K562 (cell line): ENCODE results near the gene GPALPP1. TPM values are rescaled to one million over a fixed set of nuclear protein-coding genes. Genes with fewer than 3 reads are reported as not detected.

Experiments
- ATAC-seq: fragments of 200-7000 bp; cut with Tn5 transposase; 3 replicates; pipeline ENCODE4 v1.9.1; 2020; ENCODE audit warnings: moderate library complexity
- BruUV-seq: library from RNA; stranded (reverse); fragments of 400-500 nt; replicated peaks from 2 replicates; lab custom pipeline; 2021; lab: Mats Ljungman, UMichigan
- CTCF ChIA-PET: fragments of 300-600 bp; formaldehyde crosslinking; extraction: SDS; loops from one replicate; lab custom pipeline; 2021; ENCODE audit warnings: low intra/inter-chr PET ratio; lab: Yijun Ruan, JAX
- POLR2A ChIA-PET: fragments of 300-600, 350-650 bp; sonication (Branson Sonifier 250); formaldehyde crosslinking; extraction: SDS; loops from one replicate; lab custom pipeline; 2021; ENCODE audit warnings: antibody characterized with exemption, inconsistent platforms; lab: Yijun Ruan, JAX
- DNase-seq, 4 experiments: peaks; one replicate each; pipeline versions ENCODE4 v3.0.0 to v3.0.0-alpha.2; 2011 to 2018; ENCODE audit warnings: low spot score in 3 of 4, mixed read lengths in 3 of 4; ENCODE audit errors: extremely low read depth in 1 of 4
- FAIRE-seq: peaks from 2 replicates; lab custom pipeline; 2011; peaks lifted over from hg19 to GRCh38; lab: Jason Lieb, UNC
- H2AFZ ChIP-seq: 2 replicates; pipeline ENCODE4 v1.6.0; 2011; ENCODE audit warnings: low read depth, low read length, control low read depth, inconsistent platforms
- H3K27ac ChIP-seq: fragments of 200-600 bp; 3 replicates; pipeline ENCODE4 v1.8.0; 2011; ENCODE audit warnings: low read depth, mild to moderate bottlenecking, control low read depth, inconsistent platforms, low read length, moderate library complexity, mixed read lengths; ENCODE audit errors: extremely low read depth
- H3K27me3 ChIP-seq, 2 experiments: fragments of 300-600 bp in 1 of 2; 2 replicates in 1 of 2; 3 replicates in 1 of 2; pipeline versions ENCODE4 v1.6.0 to v1.8.0; 2011; ENCODE audit warnings: inconsistent platforms in 2 of 2, low read length in 2 of 2, mild to moderate bottlenecking in 1 of 2, mixed read lengths in 1 of 2, moderate library complexity in 1 of 2; ENCODE audit not compliant: control insufficient read depth in 2 of 2, insufficient read depth in 2 of 2
- H3K36me3 ChIP-seq: fragments of 300-600 bp; 3 replicates; pipeline ENCODE4 v1.8.0; 2011; ENCODE audit warnings: mild to moderate bottlenecking, low read length, inconsistent platforms; ENCODE audit not compliant: control insufficient read depth, insufficient read depth
- H3K4me1 ChIP-seq, 2 experiments: fragments of 200-600 bp in 1 of 2; replicated peaks in 1 of 2; 2 replicates in 1 of 2; 3 replicates in 1 of 2; pipeline versions ENCODE4 v1.5.1 to v1.8.0; 2011; ENCODE audit warnings: inconsistent platforms in 2 of 2, low read length in 2 of 2, mild to moderate bottlenecking in 1 of 2, mixed read lengths in 1 of 2, moderate library complexity in 1 of 2; ENCODE audit not compliant: control insufficient read depth in 2 of 2, insufficient read depth in 2 of 2
- H3K4me2 ChIP-seq: 2 replicates; pipeline ENCODE4 v1.6.1; 2011; ENCODE audit warnings: low read length, control low read depth, inconsistent platforms, mixed read lengths; ENCODE audit not compliant: insufficient read depth
- H3K4me3 ChIP-seq: fragments of 200-600 bp; sonication (generic), shearing (Covaris generic); 2 replicates; pipeline ENCODE4 v1.5.1; 2016; ENCODE audit warnings: control low read depth, inconsistent platforms
- H3K79me2 ChIP-seq: fragments of 200-600 bp; 3 replicates; pipeline ENCODE4 v1.8.0; 2011; ENCODE audit warnings: low read length, inconsistent platforms; ENCODE audit not compliant: control insufficient read depth, insufficient read depth
- H3K9ac ChIP-seq, 2 experiments: 2 replicates each; pipeline versions ENCODE4 v1.6.0 to v1.6.1; 2011; ENCODE audit warnings: low read depth in 2 of 2, low read length in 2 of 2, control low read depth in 1 of 2, inconsistent platforms in 1 of 2, mild to moderate bottlenecking in 1 of 2, mixed read lengths in 1 of 2; ENCODE audit not compliant: insufficient read depth in 1 of 2
- H3K9me1 ChIP-seq: one replicate; pipeline ENCODE4 v1.6.0; 2011; ENCODE audit warnings: inconsistent platforms, mild to moderate bottlenecking, low read length, moderate library complexity; ENCODE audit not compliant: control insufficient read depth, insufficient read depth
- H3K9me3 ChIP-seq: replicated peaks from 2 replicates; pipeline ENCODE4 v1.5.1; 2011; ENCODE audit warnings: low read depth, low read length, inconsistent platforms; ENCODE audit not compliant: control insufficient read depth, insufficient read depth
- H4K20me1 ChIP-seq: replicated peaks from 2 replicates; pipeline ENCODE4 v1.6.1; 2011; ENCODE audit warnings: low read length, inconsistent platforms, mixed read lengths; ENCODE audit not compliant: control insufficient read depth, insufficient read depth
- ARNT ChIP-seq, 2 experiments: fragments of 450-650 bp; IDR thresholded peaks; 2 replicates each; pipeline ENCODE4 v1.6.1; 2016; ENCODE audit warnings: mild to moderate bottlenecking in 1 of 2
- ATF7 ChIP-seq: fragments of 450-650 bp; IDR thresholded peaks from 2 replicates; pipeline ENCODE4 v1.7.1; 2014; ENCODE audit warnings: mild to moderate bottlenecking, moderate library complexity
- BRF2 ChIP-seq: IDR thresholded peaks from 3 replicates; pipeline ENCODE4 v1.6.1; 2011; ENCODE audit warnings: borderline replicate concordance, mild to moderate bottlenecking; ENCODE audit not compliant: insufficient read length, insufficient read depth
- CHD2 ChIP-seq: IDR thresholded peaks from 2 replicates; pipeline ENCODE4 v1.6.1; 2011; ENCODE audit warnings: low read depth, low read length
- JUNB ChIP-seq: fragments of 450-650 bp; formaldehyde crosslinking; conservative IDR thresholded peaks from 2 replicates; pipeline ENCODE4 v1.4.0; 2020; ENCODE audit warnings: mild to moderate bottlenecking
- MAFK ChIP-seq: IDR thresholded peaks from 2 replicates; pipeline ENCODE4 v1.6.1; 2011; ENCODE audit warnings: low read length, improper control_type of control experiment
- MED1 ChIP-seq: sonication (generic); formaldehyde crosslinking; IDR thresholded peaks from 2 replicates; pipeline ENCODE4 v1.8.1; 2023; ENCODE audit warnings: missing genetic modification reagents, borderline replicate concordance
- PML ChIP-seq: IDR thresholded peaks from 2 replicates; pipeline ENCODE4 v1.6.1; 2012; ENCODE audit warnings: low read length, inconsistent platforms
- ZBTB2 ChIP-seq: fragments of 450-650 bp; IDR thresholded peaks from 2 replicates; pipeline ENCODE4 v1.6.1; 2016; ENCODE audit warnings: antibody characterized with exemption
- ZNF184 ChIP-seq: sonication (generic); formaldehyde crosslinking; IDR thresholded peaks from 2 replicates; pipeline ENCODE4 v1.5.0; 2020; ENCODE audit warnings: missing genetic modification reagents
- ZNF431 ChIP-seq: sonication (generic); formaldehyde crosslinking; IDR thresholded peaks from 2 replicates; pipeline ENCODE4 v1.8.0; 2022; ENCODE audit warnings: mild to moderate bottlenecking, missing genetic modification reagents
- WGBS: fragments of 100-300 bp; shearing (Covaris generic); methylation state at CpG from one replicate; pipeline ENCODE4 v1.1.6; 2016; ENCODE audit warnings: low coverage, mixed read lengths; ENCODE audit not compliant: insufficient coverage; ENCODE audit errors: missing lambda C conversion rate; 5-methylcytosine and 5-hydroxymethylcytosine counted together
- in situ Hi-C: fragments of 300-500 bp; cut with MboI; formaldehyde crosslinking; loops from 4 replicates; pipeline ENCODE4 v1.15.0; 2018; ENCODE audit warnings: inconsistent platforms, mixed read lengths
- intact Hi-C: fragments of 100-400 bp; cut with micrococcal nuclease; formaldehyde crosslinking; loops from 2 replicates; pipeline ENCODE4 v1.14.2; 2022
- polyA plus RNA-seq, 8 experiments: library from polyadenylated mRNA; depleted of rRNA in 4 of 8; stranded (reverse) in 5 of 8; unstranded in 3 of 8; fragments of >200 nt; fragmentation: Nextera tagmentation in 2 of 8; fragmentation: Illumina TruSeq in 1 of 8; extraction: Ambion mirVana in 2 of 8; extraction: Trizol in 1 of 8; gene quantifications; 2 replicates each; pipeline versions ENCODE4 v1.2.1 to v1.2.3, GENCODE V29; 2011 to 2014; ENCODE audit warnings: inconsistent platforms in 1 of 8, missing spikeins in 1 of 8
- total RNA-seq, 7 experiments: library from RNA; depleted of rRNA in 6 of 7; stranded (reverse); fragments of >200 nt in 6 of 7; fragmentation: Illumina TruSeq in 2 of 7; extraction: Trizol in 2 of 7; gene quantifications; 2 replicates each; pipeline versions ENCODE4 v1.2.1 to v1.2.3, GENCODE V29; 2011 to 2021; ENCODE audit warnings: low replicate concordance in 1 of 7

The GPALPP1 gene
- total and polyA plus RNA-seq, 9 of the 15 experiments (the other 6 are each of a cell fraction or from before 2014, with no cell fraction given), result 8.1 to 22.3 (median 18.5) TPM

GRCh38 chr13:45073809-45074208, 84.5 kb downstream of the GPALPP1 start:
- no peak for FAIRE-seq
- CTCF ChIA-PET, result no interaction called here
- H3K79me2 ChIP-seq, result no peaks in the 10 kb centered on the region

GRCh38 chr13:45074721-45075120, 85.4 kb downstream of the GPALPP1 start:
- ATAC-seq, result no peak
- WGBS, result 8% methylated on average over 5 of the region's 6 CpGs
- Histone ChIP-seq H3K27ac (no peak overlapping the region), H3K9me1 (no peaks in the 10 kb centered on the region), H3K4me3 (no peak overlapping the region), H3K4me1 (no peaks in the 10 kb centered on the region; a peak in 1 of 5 replicates)
- CTCF ChIA-PET, result no interaction called here
- TF ChIP-seq PML, result no peak
- no peak for TF ChIP-seq ATF7
- no peak for TF ChIP-seq ZNF184 (CRISPR knock-in tag)
- no peak for TF ChIP-seq MED1 (CRISPR knock-in tag)
- TF ChIP-seq MAFK, result no peak
- TF ChIP-seq ZBTB2, result no peak
- no peak for TF ChIP-seq BRF2
- TF ChIP-seq JUNB (CRISPR knock-in tag), result no peak
- TF ChIP-seq, all 486 proteins: peak for 0
- FAIRE-seq (no peak), DNase-seq (no peak)
- POLR2A ChIA-PET, result no interaction called here
- no TSS peak for BruUV-seq
- Histone ChIP-seq H2AFZ (no peak overlapping the region), H4K20me1 (no peaks in the 10 kb centered on the region), H3K36me3 (no peaks in the 10 kb centered on the region), H3K27me3 (peaks cover under 1 to 11% of the 10 kb centered on the region in 2 experiments; a peak in 3 of 5 replicates), H3K4me2 (no peak overlapping the region), H3K79me2 (no peaks in the 10 kb centered on the region), H3K9ac (no peak overlapping the region), H3K9me3 (no peaks in the 10 kb centered on the region)
- in situ Hi-C loops (no loop called here), intact Hi-C loops (no loop called here)

More at GRCh38 chr13:45073809-45074208, 84.5 kb downstream of the GPALPP1 start:
- whole genome bisulfite sequencing, result 6% methylated on average over 3 of the region's 4 CpGs
- no peak overlapping the region for H3K4me2 ChIP-seq
- H3K36me3 ChIP-seq, result no peaks in the 10 kb centered on the region
- POLR2A ChIA-PET, result no interaction called here
- no peaks in the 10 kb centered on the region for H4K20me1 ChIP-seq
- TF ChIP-seq CHD2, result peak; percentile 75
- no peak for TF ChIP-seq ARNT (IDR thresholded peaks at IDR 0.05)
- 0 out of 2 replicates have a peak, but pooled peaks have one; percentile 42 for TF ChIP-seq ZNF431 (CRISPR knock-in tag)
- TF ChIP-seq, all 486 proteins: peak for 2
- no peaks in the 10 kb centered on the region for H3K9me3 ChIP-seq
- peak in 1 of 4 experiments; percentile 31 for DNase-seq
- no peak overlapping the region for H3K4me3 ChIP-seq
- H2AFZ ChIP-seq, result no peak overlapping the region
- no peak overlapping the region for H3K9ac ChIP-seq
- no peaks in the 10 kb centered on the region for H3K9me1 ChIP-seq
- no TSS peak for BruUV-seq
- peak; percentile 51; the same call in 2 of the 3 replicates for ATAC-seq
- intact Hi-C loops (no loop called here), in situ Hi-C loops (no loop called here)
- peaks cover 0 to 11% of the 10 kb centered on the region in 2 experiments; a peak in 2 of 5 replicates for H3K27me3 ChIP-seq
- no peaks in the 10 kb centered on the region; a peak in 1 of 5 replicates for H3K4me1 ChIP-seq
- no peak overlapping the region for H3K27ac ChIP-seq
